Mammary epithelial cell (primary cell): Measurements from ENCODE around the gene RYR2.

ENCODE experiments used
- CTCF ChIP-seq, 2 donors: IDR thresholded peaks in 1 of 2; conservative IDR thresholded peaks in 1 of 2; 2 replicates each; pipeline ENCODE4 v1.5.1; 2011 to 2012; ENCODE audit warnings: inconsistent platforms in 2 of 2, low read length in 2 of 2, mild to moderate bottlenecking in 2 of 2, control low read depth in 1 of 2, low read depth in 1 of 2; ENCODE audit not compliant: insufficient read depth in 1 of 2; ENCODE audit errors: extremely low read depth in 1 of 2
- EZH2 ChIP-seq: IDR thresholded peaks from 2 replicates; pipeline ENCODE4 v1.6.1; 2012; ENCODE audit warnings: low read length, inconsistent platforms, borderline replicate concordance

GRCh38 chr1:237671935-237672334 is 630.0 kb downstream of the RYR2 start:
- TF ChIP-seq CTCF (conservative IDR thresholded peaks at IDR 0.05 in 1 of 2, IDR thresholded peaks at IDR 0.05 in 1 of 2; ENCODE audit: extremely low read depth in 1 of 2, insufficient read depth in 1 of 2, low read depth in 1 of 2, low read length in 2 of 2) (no peak), EZH2 (no peak)
